ENCODE measurements around the gene DMGDH. TPM values are rescaled to one million over a fixed set of nuclear protein-coding genes. Genes with fewer than 3 reads are reported as not detected.

Gene DMGDH
- total RNA-seq, 1 experiment from 2014 or later, result not detected

GRCh38 chr5:79081779-79082178 is 12.3 kb upstream of the DMGDH start:
- Mint-ChIP-seq H3K27ac (no peak overlapping the region), H3K4me3 (no peak overlapping the region), H3K36me3 (ENCODE audit: insufficient read depth in 1 of 3, low read depth in 3 of 3) (no peaks in the 10 kb centered on the region), H3K9me3 (no peaks in the 10 kb centered on the region), H3K4me1 (peaks cover 2 to 3% of the 10 kb centered on the region in 2 experiments; a peak in 1 of 4 replicates), H3K27me3 (ENCODE audit: low read depth) (no peaks in the 10 kb centered on the region)
- no peaks in the 10 kb centered on the region for H3K79me2 ChIP-seq (ENCODE audit: insufficient read depth, low read length)
- no peak overlapping the region for H4K5ac ChIP-seq (ENCODE audit: insufficient read length, low read depth, low read length)
- no peak overlapping the region for H3K9ac ChIP-seq (ENCODE audit: extremely low read depth, insufficient read length, low read length)
- H3K18ac ChIP-seq (ENCODE audit: insufficient read length, low read depth, low read length), result no peak overlapping the region
- H3K56ac ChIP-seq (ENCODE audit: insufficient read length, low read depth, low read length), result no peak overlapping the region
- no peak overlapping the region for H3K4ac ChIP-seq (ENCODE audit: low read depth, low read length)
- no peak overlapping the region for H2BK120ac ChIP-seq (ENCODE audit: low read depth, low read length, poor library complexity, severe bottlenecking)
- no peak overlapping the region for H2BK12ac ChIP-seq (ENCODE audit: insufficient read length, low read depth, low read length)
- no peak overlapping the region for H3K4me2 ChIP-seq (ENCODE audit: insufficient read depth, insufficient read length, low read length)
- no peak for TF ChIP-seq CTCF (conservative IDR thresholded peaks at IDR 0.05)
- H3K23ac ChIP-seq (ENCODE audit: insufficient read length, low read depth, low read length), result no peak overlapping the region
- no peak overlapping the region for H3T11ph ChIP-seq (ENCODE audit: low read length)
- no peaks in the 10 kb centered on the region for H3K9me3 ChIP-seq (ENCODE audit: control insufficient read depth, low read depth, low read length)
- H3K27ac ChIP-seq (ENCODE audit: insufficient read length, low read depth, low read length), result no peak overlapping the region
- no peak overlapping the region for H4K91ac ChIP-seq (ENCODE audit: insufficient read length, low read depth, low read length)
- no peaks in the 10 kb centered on the region for H4K20me1 ChIP-seq (ENCODE audit: control insufficient read depth, insufficient read depth, insufficient read length)
- H2BK15ac ChIP-seq (ENCODE audit: low read depth, low read length), result no peak overlapping the region
- no peak overlapping the region for H2BK5ac ChIP-seq (ENCODE audit: insufficient read length, low read length)
- no peak overlapping the region for H2BK20ac ChIP-seq (ENCODE audit: low read depth, low read length, poor library complexity, severe bottlenecking)
- no peak overlapping the region for H3K14ac ChIP-seq (ENCODE audit: insufficient read depth, low read length)
- no peak overlapping the region for H2AK5ac ChIP-seq (ENCODE audit: insufficient read length, low read length)
- no peaks in the 10 kb centered on the region for H3K4me1 ChIP-seq (ENCODE audit: insufficient read depth, low read length)
- H3K27me3 ChIP-seq (ENCODE audit: insufficient read depth, low read length), result no peaks in the 10 kb centered on the region
- no CpG with 5 or more reads among the region's 5 CpGs for WGBS (ENCODE audit: extremely low coverage, insufficient read length, low lambda C conversion rate)
- H4K8ac ChIP-seq (replicated peaks; ENCODE audit: insufficient read length, low read depth, low read length), result no peak overlapping the region
- no peak overlapping the region for H2AFZ ChIP-seq (ENCODE audit: low read length)
- DNase-seq, result no peak
- H3K23me2 ChIP-seq (ENCODE audit: insufficient read length, low read depth, low read length, poor library complexity, severe bottlenecking), result no peaks in the 10 kb centered on the region
- no peaks in the 10 kb centered on the region for H3K79me1 ChIP-seq (ENCODE audit: insufficient read depth, low read depth, low read length, poor library complexity, severe bottlenecking)

Measured in H9 (cell line).